TTC549 (cell line): Measurements from ENCODE around the gene SYT2.
"Not testable (repeated sequence)": the region's sequence is repeated elsewhere in the genome, so short reads cannot be mapped to it uniquely, and the experiment has no call there.

Source experiments
- FAIRE-seq: peaks from 2 replicates; lab custom pipeline; 2012; peaks lifted over from hg19 to GRCh38; lab: Jason Lieb, UNC

Gene SYT2

GRCh38 chr1:202590975-202591411 is 119.3 kb downstream of the SYT2 start:
- no peak for FAIRE-seq

GRCh38 chr1:202590126-202590525 is 120.1 kb downstream of the SYT2 start:
- no peak for FAIRE-seq

- no peak for FAIRE-seq
These were observed 120.9 kb downstream of the SYT2 start for GRCh38 chr1:202589190-202589930.

GRCh38 chr1:202588503-202589189 is 121.6 kb downstream of the SYT2 start:
- no peak for FAIRE-seq

GRCh38 chr1:202587859-202588485 is 122.3 kb downstream of the SYT2 start:
- no peak for FAIRE-seq

GRCh38 chr1:202586871-202587270 is 123.4 kb downstream of the SYT2 start:
- FAIRE-seq: no peak

GRCh38 chr1:202586018-202586821 is 124.0 kb downstream of the SYT2 start:
- FAIRE-seq: no peak

GRCh38 chr1:202585590-202585933 is 124.7 kb downstream of the SYT2 start:
- FAIRE-seq: no peak

- FAIRE-seq: no peak
These were observed 125.3 kb downstream of the SYT2 start for GRCh38 chr1:202584707-202585589.

- not testable (repeated sequence) for FAIRE-seq
These were observed 127.9 kb downstream of the SYT2 start for GRCh38 chr1:202582350-202582749.

- no peak for FAIRE-seq
These were observed 129.6 kb downstream of the SYT2 start for GRCh38 chr1:202580619-202581018.

GRCh38 chr1:202579806-202580205 is 130.4 kb downstream of the SYT2 start:
- FAIRE-seq: no peak

GRCh38 chr1:202578565-202578964 is 131.7 kb downstream of the SYT2 start:
- no peak for FAIRE-seq

- FAIRE-seq: no peak
These were observed 132.2 kb downstream of the SYT2 start for GRCh38 chr1:202578001-202578504.

- no peak for FAIRE-seq
These were observed 132.9 kb downstream of the SYT2 start for GRCh38 chr1:202577381-202577780.

GRCh38 chr1:202576816-202577215 is 133.4 kb downstream of the SYT2 start:
- FAIRE-seq: no peak

GRCh38 chr1:202575918-202576653 is 134.2 kb downstream of the SYT2 start:
- FAIRE-seq: no peak

GRCh38 chr1:202572867-202573266 is 137.4 kb downstream of the SYT2 start:
- FAIRE-seq: no peak

GRCh38 chr1:202571719-202572339 is 138.4 kb downstream of the SYT2 start:
- FAIRE-seq: peak; percentile 92
